GM10847 (cell line): ENCODE measurements around the gene RAB5A.

ENCODE experiments used
- POLR2A ChIP-seq: IDR thresholded peaks from 2 replicates; pipeline ENCODE4 v1.6.1; 2011; ENCODE audit not compliant: insufficient read length; ENCODE audit errors: extremely low read depth

Gene RAB5A

DNA sequence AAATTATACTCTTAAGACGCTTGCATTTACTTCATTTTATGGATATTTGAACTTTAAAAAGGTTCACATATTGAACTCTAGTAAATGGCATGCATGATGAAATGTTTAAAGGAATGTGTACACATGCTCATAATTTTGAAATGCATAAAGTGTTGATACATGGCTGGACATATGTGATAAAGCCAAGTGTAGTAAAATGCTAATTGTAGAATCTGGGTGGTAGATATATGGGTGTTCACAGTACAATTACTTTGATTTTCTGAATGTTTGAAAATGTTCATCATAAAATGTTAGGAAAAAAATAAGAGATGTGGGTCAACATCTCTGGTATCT, 8.6 kb upstream of the RAB5A start:
- TF ChIP-seq POLR2A = no peak

DNA sequence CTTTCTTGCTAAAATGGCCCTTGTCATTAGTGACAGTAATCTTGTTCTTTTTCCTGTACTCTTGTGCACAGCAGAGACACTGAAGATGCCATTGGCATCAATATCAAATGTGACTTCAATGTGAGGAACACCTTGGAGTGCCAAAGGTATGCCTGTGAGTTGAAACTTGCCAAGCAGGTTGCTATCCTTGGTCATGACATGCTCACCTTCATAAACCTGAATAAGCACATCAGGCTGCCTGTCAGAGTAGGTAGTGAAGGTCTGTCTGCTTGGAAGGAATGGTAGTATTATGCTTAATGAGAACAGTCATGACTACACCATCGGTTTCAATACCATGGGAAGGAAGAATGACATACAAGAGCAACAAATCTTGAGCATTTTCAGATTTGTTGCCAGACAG, 6.3 kb upstream of the RAB5A start:
- TF ChIP-seq POLR2A = no peak

DNA sequence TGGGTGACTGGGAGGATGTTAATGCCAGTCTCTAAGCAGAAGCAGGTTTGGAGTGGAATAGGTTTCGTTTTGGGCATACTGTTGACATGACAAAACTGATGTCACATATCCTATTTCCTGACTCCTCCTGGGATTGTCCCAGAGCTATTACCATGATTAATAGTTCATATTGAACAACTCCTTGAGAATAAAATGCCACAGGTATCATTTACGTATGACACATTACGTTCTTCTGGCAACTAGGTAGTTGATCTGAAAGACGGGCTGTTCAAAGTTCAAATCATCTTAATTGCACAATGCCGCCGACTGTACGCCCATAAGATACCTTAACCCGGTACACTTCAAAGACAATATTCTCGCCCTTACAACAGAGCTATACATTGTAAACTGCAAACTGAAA, 1.4 kb upstream of the RAB5A start:
- no peak for TF ChIP-seq POLR2A

DNA sequence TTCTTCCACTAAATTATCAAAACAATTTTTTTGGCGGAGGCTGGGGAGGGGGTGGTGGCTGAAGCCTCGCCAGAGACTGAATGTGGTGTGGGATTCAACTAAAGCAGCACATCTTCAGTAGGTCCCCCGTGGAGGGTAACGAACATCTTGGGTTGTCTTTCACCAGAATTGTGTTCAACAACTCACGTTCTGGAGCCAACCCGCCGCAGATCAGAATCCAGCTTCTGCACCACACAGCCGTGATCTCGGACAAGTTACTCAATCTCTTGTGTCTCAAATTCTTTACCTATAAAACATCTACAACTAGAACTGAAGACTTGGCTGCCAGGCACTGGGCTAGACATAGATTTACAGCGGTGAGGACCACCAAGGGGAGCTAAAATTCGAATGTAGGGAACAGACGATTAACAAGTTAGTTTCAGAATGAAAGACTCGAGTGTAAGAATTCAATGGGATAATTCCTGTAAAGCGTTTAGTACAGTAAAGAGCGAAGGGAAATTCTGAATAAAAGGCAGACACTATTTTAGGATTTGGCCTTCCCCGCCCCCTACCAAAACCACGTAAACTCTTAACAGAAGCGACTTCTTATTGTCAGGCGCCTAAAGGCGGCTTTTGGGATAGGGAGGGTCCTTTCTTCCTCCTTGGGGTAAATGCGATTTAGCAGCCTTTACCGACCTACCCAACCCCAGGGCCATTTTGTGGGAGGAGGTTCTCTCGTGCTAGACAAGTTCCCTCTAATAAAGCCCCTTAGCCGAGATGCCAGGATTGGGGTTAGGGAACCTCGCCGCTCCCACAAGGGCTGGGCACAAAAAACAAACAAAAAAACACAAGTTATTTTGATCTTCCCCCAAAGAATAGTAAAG, 697 bp upstream of the RAB5A start:
- TF ChIP-seq POLR2A = no peak

DNA sequence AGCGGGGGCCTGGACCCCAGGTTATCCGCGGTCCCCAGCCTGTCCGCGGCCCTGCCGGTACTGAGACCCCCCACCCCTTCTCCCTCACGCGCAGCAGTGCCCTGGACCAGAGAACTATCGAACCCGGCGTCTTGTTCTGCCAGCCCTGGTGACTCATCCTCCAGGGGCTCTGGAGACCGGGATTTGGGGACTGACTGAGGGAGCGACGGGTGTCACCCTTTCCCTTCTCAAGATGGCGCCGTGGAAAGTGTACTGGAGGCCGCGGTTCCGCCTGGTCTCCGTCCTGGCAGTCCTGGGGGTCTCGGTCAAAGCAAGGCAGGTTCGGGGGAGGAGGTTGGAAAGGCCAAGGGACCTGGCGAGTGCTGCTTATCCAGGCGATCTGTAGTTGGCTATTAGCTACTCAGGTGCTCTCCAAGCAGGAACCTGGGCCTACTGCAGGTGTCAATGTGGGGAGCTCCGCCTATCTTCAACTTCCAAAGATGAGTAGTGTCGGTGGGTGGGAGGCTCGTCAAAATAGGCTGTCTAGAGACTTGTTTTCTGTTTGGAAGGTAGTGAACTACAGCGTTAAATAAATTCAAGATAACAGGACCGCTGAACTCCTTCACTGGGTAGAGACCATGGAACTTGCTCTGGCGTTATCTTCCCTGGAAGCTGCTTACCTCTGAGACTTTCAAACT, 790 bp downstream of the RAB5A start:
- TF ChIP-seq POLR2A = no peak

DNA sequence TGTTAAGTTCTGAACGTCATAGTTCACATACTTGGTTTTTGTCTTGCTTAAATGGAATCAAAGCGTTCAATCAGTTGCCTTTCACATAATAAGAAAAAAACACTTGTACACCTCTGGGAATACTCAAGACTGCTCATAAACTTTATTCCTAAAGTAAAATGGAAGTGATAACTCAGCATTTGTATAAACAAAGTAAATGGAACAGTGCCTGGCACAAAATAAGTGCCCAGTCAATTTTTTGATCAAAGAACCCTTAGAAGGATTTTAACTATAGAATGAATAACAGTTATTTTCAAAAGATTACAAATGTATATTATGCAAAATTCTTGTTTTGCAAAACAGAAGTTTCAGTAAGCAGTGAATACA, 1.3 kb downstream of the RAB5A start:
- TF ChIP-seq POLR2A = no peak

DNA sequence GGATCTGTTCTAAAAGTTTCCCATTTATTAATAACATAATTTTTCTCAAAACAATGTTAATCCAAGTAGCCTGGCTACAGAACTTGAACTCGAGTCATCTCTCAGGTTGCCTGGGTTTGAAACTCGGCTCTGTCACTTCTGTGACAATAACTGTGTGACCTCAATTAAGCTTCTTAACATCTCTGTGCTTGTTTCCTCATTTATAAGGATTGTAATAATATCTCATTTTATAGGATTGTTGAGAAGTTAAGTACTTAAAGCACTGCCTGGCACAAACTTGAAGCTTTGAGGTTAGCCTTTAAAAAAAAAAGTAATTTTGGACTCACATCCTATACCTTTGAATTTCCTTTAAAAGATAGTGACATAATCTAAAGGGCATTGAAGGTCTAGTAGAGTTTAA, 3.4 kb downstream of the RAB5A start:
- TF ChIP-seq POLR2A = no peak

DNA sequence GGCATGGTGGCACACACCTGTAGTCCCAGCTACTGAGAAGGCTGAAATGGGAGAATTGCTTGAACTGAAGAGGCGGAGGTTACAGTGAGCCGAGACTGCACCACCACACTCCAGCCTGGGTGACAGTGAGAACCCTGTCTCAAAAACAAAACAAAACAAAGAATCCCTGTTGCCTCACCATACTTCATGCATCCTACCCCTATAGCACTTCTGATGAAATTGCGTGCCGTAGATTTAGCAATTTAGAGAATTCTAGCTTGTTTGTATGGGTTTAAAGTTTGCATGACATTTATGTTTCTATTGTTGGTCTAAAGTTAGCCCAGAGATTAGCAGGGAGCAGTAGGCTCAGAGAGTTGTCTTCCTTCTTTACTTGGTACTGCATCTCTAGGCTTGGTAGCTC, 7.8 kb downstream of the RAB5A start:
- no peak for TF ChIP-seq POLR2A

DNA sequence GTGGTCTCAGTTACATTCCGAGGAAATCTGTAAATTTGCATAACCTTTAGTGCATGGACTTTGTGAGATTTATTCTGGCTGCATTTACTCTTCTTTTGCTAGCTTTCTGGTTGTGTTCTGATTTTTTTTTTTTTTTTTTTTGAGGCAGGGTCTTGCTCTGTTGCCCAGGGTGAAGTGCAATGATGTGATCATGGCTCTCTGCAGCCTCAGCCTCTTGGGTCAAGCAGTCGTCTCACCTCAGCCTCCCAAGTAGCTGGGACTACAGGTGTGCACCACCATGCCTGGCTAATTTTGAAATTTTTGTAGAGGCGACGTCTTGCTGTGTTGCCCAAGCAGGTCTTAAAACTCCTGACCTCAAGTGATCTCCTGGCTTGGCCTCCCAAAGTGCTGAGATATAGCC, 12.6 kb downstream of the RAB5A start:
- TF ChIP-seq POLR2A = no peak

DNA sequence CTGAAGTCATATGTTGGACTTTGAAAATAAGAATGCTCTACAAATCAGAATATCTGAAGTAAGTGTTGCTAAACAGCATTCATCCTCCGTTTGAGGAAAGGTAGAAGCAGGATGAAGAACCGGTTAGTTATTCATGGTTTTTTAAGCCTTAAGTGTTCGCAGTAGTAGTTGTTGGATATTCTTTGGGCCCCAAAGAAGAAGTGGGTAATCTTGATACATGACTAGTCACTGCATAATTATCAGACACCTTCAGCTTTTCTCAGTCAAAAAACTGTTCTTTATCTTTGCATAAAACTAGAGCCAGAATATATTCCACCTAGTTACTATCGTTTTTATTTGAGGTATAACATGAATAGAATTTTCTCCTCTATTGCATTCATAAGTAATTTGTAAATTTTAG, 13.8 kb downstream of the RAB5A start:
- no peak for TF ChIP-seq POLR2A

DNA sequence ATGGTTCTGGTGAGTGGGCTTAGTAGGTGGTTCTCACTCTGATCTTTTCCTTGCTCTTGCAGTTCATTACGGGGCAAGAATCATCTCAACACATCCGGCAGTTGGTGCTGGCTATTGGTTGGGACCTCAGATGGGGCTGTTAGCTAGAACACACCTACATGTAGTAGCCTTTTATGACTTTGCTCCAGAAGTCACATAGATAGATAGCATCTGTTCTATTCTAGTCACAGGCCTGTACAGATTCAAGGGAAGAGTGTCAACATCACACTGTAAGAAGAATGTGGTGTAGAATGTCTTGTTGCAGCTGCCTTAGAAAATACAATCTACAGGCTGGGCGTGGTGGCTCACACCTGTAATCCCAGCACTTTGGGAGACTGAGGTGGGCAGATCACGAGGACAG, 15.1 kb downstream of the RAB5A start:
- TF ChIP-seq POLR2A = no peak

DNA sequence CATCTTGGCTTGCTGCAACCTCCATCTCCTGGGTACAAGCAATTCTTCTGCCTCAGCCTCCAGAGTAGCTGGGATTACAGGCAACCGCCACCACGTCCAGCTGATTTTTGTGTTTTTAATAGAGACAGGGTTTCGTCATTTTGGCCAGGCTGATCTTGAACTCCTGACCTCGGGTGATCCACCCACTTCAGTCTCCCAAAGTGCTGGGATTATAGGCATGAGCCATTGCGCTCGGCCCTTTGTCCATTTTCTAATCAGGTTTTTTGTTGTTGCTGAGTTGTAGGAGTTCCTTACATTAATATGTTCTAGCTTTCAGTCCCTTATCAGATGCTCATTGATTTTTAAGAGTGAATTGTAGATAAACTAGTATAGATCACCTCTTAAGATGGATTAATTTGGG, 20.3 kb downstream of the RAB5A start:
- no peak for TF ChIP-seq POLR2A

DNA sequence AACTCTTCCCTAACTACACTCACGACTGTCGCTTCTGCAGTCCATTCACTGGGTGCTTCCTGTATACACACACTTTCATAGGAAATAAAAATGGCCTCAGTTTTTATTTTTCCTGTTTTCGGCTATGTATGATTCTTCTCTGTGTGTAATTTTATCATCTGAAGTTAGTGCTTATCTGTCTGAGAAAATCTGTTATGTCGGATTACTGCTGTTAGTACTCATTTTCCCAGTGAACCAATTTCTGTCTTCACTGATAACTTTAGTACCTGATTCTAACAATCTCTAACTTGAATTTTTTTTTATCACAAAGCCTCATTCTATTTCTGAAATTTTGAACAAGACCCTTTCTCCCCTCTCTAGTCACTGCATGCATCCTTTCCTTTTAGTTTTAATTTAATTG, 20.9 kb downstream of the RAB5A start:
- TF ChIP-seq POLR2A = no peak

DNA sequence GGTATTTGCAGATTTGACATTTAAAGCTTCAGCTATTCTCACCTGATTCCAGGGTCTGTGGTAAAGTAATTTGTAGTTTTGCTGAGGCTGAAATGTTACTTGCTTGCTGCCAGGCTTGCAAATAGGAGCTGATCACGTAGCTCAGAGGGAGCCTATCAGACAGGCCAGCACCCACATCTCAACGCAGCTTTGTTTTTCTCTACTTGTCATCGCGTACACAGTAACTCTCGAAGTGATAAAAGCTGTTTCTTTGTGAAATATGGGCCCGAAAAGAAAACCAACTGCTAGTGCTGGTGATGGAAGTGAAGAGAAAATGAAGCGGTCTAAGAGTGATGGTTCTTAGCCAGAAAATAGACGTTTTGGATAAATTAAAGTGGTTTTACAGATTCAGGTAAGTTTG, 23.4 kb downstream of the RAB5A start:
- TF ChIP-seq POLR2A = no peak

DNA sequence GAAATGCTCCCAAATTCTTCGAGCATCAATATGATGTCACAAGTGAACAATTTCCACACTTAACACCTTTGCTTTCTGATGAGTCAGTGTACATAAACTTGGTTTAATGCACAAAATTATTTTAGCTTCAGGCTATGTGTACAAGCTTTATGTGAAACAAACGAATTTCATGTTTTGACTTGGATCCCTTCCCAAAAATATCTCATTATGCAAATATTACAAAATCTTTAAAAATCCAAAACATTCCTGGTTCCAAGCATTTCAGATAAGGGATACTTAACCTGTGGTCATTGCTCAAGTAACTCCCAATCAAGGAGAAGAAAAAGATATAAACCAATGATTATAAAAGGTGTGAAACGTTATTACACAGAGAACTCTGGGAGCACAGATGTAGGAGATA, 25.2 kb downstream of the RAB5A start:
- no peak for TF ChIP-seq POLR2A

DNA sequence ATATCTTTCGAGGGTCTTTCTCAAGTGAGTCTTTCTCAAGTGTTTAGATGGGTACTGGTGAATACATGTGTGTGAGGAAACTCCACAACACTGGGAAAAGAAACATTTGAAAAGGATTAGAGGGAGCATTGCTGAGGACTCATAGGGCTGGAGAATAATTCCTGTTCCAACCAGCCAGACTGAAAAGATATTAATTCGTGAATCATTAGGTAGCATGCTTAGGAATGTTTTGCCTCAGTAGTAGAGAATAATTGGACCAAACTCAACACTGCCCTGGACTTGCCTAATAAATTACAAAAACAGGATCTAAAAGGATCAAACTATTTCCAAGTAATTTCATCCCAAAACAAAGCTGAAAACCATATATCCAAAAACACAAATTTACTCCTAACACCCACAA, 47.9 kb downstream of the RAB5A start:
- TF ChIP-seq POLR2A = no peak

DNA sequence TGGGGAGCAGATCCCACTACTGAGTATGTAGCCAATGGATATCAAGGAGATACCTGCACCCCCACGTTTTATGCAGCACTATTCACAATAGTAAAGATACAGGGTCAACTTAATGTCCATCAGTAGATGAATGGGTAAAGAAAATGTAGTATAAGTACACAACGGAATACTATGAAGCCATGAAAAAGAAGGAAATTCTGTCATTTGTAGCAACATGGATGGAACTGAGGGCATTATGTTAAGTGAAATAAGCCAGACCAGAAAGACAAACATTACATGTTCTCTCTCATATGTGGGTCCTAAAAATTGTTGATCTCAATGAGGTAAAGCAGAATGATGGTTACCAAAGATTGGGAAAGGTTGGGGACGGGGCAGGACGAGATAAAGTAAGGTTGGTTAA, 50.6 kb downstream of the RAB5A start:
- no peak for TF ChIP-seq POLR2A
